GM21528 (cell line): Measurements from ENCODE around the gene SORCS2.

Source experiments
- ATAC-seq: cut with Tn5 transposase; IDR thresholded peaks from one replicate; pipeline ENCODE4 v1.9.1; 2021; ENCODE audit warnings: mild to moderate bottlenecking, moderate library complexity; ENCODE audit not compliant: unreplicated experiment, low FRiP score

SORCS2 gene

DNA sequence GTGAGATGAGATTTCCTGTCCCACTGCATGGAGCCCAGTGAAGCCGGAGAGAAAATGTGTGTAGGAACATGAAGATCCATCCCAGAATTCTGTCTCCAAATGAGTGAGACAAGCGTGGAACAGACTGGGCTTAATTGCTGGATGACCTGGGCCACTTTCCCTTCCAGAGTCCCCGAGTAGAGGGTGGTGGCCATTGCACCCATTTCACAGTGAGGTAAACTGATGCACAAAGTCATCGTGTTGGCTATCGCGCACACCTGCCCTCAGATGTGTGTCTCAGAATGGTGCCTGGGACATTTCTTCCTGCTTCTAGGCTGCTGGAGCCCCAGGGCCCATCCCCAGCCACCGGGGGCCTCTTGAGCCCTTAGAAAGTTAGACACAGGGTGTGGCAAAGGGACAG, 285.4 kb downstream of the SORCS2 start:
- ATAC-seq, result no peak

DNA sequence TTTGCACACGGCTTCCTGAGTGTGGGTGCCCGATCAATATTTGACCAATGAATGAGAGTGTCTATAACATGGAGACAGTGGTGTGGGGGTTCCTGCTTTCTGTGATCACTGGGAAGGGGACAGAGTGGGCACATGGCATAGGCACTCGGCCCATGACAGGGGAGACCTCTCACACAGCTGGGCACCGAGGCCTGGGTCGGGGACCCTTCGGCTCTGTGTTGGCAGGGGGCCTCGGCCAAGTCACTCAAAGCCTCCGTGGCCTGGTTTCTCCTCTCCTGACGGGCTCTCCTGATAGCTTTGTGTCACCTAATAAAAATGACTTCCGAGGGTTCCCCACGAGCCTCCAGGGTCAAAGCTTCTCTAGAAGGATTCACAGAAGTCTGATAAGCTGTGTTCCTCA, 286.3 kb downstream of the SORCS2 start:
- no peak for ATAC-seq

DNA sequence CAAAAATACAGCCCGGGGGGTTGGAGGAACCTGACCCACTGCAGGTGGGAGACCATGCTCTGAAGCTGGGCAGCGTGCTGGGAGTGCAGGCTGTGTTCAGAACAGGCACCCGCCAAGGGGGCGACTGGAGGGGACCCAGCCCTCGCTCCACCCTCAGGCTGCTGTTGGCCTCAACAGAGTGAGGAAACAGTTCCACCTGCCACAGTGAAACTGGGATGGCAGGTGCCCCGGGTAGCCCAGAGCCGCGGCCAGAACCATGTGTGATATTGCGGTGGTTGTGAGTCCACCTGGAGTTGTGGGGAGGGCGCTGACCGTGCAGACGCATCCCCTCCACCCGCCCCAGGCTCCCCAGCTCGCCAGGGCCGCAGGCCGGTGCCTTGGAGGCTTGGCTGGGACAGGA, 288.1 kb downstream of the SORCS2 start:
- no peak for ATAC-seq

DNA sequence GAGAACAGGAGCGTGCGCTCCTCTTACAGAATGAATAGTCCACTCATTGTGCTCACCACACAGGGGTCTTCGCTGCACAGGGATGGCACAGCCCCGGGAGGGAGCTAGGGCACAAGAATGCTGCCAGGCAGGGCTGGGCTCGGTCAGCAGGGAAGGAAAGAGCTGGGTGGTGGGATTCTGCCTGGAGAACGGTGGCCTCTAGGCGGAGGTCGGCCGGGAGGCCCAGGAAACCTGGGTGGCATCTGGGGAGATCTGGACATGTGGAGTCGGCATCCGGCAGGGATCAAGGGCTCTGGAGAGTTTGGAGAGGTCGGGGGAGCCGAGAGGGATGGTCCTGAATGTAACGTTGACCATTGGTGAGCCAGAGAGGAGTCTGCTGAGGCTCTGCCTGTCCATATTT, 288.9 kb downstream of the SORCS2 start:
- ATAC-seq, result no peak

DNA sequence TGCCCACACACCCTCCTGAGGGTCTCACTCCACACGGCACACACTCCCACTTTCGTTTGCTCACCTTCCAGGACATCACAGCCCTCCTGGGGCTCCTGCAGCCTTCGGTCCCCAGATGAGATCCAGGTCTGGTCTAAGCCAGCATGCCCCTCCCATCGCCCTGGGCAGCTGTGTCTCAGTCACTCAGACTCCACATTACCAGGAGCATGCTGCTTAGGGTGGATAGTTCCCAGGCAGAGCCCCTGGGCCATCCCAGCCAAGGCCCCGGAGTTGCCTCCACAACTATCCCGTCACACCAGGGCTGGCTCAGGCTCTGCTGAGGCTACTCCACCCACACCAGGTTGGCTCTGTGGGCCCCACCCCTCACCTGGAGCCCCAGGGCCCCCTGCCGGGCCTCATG, 292.8 kb downstream of the SORCS2 start:
- ATAC-seq, result no peak

DNA sequence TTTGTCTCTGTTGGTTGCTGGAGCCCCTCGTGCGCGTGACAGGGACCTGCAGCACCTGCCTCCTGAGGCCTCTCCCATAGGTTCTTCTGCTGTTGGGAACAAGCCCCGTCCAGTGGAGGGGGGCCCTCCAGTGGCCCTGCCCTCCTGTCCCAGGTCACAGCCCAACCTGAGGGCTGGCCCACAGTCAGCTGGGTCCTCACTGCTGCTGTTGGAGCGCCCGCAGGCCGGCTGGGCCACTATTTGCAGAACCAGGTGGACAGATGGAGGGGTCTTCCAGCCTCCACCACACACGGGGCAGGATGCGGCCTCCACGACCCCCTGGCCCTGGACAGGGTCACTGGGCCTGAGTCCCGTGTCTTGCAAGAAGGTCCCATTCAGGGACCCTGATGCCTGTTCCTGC, 293.8 kb downstream of the SORCS2 start:
- ATAC-seq, result no peak

DNA sequence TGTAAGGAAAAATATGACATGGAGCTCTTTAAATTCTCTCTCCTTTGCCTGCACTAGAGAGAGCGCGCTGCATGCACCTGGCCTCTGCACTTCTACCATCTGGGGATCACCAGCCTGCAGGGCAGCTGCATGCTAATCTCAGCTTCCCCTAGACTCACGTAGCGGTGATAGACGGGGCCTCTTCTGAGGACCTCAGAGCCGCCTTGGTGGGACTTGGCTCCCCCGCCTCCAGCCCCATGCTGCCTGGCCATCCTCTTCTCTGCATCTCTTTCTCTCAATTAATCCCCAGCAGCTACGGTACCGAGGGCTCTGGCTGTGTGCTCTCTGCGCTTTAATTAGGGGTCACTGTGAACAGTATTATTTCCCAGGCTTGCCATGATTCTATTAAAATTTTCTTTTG, 295.2 kb downstream of the SORCS2 start:
- ATAC-seq, result no peak

DNA sequence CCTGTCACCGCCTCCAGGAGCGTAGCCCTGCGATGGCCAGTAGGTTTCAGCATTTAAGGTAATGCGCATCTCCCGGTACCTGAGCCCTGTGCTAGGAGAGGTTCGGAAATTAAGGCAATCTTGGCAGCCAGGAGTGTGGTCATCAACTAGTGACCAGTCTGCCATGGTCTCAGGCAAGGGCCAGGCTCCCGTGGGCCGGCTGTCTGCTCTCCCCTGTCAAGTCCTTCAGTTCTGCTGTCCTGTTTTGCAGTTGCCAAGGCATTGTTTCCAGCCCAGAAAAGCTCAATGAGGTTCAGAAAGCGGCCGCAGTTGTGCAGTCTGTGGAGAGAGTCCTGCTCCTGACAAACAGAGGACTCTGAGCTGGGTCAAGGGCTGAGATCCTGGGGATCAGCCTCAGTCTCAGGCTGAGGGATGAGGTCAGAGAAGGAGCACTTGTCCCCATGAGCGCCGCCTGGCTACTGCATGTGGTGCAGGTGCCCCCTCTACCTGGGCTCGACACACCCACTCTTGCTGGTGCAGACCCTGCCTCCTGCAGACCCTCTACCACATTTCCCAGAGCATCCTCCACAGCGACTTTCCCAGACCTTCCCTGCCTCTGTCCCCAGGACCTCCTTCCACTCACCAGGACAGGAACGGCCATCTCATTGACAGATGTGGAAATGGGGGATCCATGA, 295.8 kb downstream of the SORCS2 start:
- ATAC-seq, result no peak

DNA sequence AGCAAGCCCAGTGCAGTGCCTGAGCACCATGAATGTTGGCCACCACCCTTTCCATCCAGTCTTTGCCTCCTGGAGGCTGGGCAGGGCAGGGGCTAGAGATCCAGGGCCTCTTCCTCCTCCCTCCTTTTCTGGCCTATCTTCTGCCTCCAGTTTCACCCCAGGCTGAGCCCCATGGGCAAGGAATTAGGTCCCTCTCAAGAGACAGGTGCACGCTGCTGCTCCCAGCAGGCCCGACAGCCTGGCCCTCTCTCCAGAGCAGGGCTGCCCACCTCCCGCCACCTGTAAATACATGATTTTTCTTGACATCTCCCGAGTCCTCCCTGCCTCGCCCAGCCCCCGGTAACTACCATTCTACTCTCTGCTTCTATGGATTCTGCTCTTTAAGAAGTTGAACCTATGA, 299.6 kb downstream of the SORCS2 start:
- ATAC-seq, result no peak

DNA sequence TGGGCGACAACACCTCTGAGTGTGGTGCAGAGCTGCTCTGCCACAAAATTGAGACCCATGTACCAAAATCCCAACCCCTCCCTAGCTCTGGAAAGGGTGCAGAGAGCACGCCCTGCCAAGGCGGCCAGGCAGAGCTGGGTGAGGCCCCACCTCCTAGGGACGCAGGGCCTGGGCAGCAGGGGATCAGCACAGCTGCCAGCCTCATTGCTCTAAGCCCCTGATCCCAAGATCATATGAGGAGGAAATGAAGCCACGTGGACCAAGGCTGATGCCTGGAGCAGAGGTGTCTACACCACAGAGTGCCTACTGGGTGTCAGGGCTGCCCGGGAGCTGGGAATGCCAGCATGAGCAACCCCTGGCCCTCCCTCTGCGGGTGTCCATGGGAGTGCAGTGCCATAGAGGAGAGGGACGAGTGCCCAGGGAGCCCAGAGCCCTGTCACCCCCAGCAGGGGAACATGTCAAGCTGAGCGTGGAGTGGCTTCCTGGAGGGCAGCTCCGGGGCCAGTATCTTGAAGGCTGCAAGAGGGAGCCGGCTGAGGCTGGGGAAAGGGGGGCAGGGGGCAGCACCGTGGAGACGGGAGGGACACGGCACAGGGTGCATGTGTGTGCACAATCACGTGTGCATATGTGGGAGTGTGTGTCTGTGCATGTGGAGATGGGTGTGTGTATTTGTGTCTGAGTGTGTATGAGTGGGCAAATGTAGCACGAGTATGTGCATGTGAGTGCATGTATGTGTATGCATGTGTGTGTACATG, 306.3 kb downstream of the SORCS2 start:
- no peak for ATAC-seq

DNA sequence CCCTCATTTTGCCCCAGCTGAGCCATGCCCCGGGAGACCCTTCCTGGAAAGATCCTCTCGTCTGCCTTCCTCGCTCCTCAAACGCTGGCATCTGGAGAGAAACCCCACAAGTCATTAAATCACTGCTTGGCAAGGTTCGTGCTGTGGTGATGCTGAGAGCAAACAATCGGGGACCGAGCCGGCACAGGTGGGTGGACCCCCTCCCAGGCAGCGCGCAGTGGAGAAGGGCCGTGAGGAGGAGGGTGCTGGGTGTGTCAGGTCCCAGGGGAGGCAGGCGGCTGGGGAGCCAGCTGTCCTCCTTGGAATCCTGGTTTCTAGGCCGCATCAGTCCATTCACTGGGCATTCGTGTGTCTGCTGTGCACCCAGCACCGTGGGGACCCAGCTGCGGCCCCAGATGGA, 307.3 kb downstream of the SORCS2 start:
- no peak for ATAC-seq

DNA sequence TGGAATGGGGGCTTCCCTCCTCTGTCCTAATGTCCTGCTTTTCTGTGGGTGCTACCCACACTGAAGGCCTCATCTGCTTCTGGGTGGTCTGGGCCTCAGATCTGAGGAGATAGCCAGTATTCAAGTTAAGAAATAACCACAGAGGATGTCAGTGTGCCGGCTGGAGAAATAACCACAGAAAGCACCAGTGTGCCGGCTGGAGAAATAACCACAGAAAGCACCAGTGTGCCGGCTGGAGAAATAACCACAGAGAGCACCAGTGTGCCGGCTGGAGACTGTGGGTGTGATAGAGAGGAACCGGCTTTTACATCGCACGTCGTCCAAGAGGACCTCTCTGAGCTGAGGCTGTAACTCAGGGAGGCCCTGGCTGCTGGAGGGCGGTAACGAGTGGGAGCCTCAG, 308.1 kb downstream of the SORCS2 start:
- ATAC-seq, result no peak

DNA sequence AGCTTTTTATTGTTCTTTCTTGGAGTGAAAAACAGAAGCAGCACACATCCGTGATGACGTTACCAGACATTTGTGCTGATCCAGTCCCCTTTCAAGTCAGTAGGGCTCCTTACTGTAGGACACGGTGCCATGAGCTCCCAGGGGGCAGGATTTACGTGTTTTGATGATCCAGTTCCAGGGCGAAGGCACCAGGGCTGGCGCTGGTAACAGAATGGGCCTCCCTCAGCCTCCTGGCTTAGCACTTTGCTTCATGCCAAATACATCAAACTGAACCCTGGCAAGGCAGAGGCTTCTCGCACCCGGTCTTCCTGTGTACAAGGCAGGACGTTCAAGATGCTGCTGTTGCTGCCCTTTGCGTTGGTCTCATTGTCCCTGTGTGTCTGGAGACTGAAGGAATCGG, 309.0 kb downstream of the SORCS2 start:
- no peak for ATAC-seq

DNA sequence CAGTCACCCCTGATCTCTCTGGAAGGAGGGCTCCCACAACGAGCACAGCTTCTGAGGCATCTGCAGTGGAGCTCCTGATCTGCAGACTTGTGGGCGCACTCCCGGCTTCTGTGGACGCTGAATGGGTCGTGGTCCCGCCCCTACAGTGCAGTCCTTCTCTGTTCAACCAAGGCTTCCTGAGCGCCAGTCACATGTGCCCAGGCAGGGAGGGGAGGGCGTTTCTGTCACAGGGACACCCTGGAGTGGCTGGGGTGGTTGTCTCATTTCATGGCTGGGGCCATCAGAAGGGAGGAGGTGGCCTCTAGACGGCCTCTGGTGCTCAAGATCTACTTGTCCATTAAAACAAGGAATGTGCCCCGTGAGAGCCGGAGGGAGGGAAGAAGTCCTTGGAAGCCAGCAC, 309.5 kb downstream of the SORCS2 start:
- ATAC-seq, result no peak

DNA sequence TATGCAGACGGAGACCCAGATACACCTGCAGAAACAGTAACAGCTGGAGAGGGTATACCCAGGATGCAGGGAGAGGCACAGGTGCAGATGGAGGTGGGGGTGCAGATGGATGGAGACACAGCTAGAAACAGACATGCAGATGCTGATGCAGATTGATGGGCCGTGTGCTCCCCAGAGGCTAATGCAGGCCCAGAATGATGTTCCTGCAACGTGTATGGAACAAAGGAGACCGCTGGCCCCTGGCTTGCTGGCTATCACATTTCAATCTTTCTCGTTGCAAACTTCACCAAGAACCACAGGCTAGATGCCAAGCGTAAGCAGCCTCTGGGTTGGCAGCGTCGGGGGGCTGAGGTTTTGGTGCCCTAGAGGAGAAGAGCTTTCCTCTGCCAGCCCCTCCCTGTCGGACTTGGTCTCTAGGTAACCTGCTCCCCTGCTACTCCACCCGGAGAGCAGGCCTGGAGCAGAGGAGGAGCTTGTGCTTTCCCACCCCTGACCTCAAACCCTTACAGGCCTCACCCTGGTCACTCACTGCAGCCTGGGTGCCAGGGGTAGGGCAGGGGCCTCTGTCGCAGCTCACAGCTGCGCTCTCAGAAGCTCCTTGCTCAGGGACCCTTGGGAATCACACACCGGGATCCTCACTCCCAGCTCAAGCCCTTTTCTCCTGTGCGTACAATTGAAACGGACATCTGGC, 311.4 kb downstream of the SORCS2 start:
- ATAC-seq, result no peak

DNA sequence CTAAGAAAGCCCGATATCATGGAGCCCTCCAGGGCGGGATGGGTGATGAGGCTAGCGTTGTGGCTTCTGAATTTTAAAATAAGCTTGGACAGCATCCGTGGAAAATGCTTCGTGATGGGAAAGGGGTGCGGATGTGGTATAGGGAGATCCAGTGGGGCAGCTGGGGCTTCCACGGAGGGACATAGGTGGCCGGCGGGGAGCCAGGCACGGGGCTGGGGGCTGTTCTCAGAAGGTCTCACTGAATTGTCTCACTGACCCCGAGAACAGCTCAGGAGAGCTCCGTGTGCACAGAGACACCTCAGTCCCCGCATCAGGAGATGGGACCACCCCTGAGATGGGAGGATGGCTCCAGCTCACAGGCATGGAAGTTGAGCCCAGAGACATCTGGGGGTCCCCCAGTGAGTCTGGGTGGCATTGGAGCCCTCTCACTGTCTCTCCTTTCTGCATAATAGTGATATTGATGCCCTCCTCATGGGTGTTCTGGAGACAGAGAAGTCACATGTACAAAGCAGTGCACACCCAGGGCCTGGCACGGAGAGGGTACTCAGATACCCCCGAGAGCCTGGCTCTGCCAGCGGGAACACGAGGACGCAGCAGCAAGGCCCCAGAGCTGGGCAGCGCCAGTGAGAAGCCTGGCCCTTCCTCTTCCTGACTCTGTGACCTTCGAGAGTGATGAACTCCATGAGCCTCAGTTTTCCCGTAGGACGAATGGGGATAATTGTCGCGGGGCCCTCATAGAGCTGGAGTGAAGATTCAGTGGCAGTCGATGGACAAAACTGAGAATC, 313.0 kb downstream of the SORCS2 start:
- ATAC-seq, result no peak

DNA sequence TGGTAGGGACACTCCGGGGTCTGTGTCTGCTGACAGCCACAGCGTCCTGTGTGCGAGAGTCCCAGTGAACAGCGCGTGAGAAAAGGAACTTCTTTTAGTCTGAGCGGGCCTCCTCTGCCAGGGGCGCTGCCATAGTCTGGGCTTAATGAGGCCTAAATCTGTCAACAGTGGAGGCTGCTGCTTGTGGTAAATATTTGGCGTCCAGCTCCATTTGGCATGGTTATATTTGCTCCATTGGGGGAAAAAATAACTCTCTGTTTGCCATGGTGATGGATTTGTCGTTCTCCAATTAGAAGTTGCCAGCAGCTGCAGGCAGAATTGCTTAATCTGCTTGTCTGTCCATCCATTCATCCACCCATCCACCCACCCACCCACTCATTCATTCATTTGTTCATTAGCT, 313.8 kb downstream of the SORCS2 start:
- ATAC-seq, result no peak

DNA sequence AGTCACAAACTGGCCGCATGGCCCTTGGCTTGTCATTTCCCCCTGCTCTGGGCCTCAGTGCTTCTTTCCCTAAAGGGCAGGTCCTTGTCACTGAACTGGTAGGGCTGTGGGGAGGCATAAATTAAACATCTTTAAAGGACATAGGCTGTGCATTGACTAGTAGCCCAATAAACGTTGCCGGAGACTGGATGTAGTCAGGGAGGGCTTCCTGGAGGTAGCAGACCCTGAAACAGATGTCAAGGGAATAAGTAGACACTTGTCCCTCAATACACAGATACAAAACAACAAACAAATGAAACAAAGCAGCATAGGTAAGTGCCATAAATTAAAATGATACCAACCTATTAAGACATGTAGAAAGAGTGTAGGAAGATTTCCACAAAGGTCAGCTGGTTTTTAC, 314.2 kb downstream of the SORCS2 start:
- no peak for ATAC-seq

DNA sequence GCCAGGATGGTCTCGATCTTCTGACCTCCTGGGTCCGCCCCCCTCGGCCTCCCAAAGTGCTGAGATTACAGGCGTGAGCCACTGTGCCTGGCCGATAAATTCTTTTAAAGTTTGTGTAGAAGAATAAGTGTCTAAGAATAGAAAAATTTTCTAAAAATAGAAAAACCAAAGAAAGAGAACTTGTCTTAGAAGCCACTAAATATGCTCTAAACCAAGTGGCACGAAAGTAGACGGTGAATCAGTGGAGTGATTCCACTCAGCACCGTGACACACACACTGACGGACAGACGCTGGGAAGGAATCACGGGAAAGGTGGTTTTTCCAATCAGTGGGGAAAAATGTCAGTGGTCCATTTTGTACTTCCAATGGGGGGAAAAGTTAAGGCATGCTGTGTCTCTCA, 315.0 kb downstream of the SORCS2 start:
- no peak for ATAC-seq

DNA sequence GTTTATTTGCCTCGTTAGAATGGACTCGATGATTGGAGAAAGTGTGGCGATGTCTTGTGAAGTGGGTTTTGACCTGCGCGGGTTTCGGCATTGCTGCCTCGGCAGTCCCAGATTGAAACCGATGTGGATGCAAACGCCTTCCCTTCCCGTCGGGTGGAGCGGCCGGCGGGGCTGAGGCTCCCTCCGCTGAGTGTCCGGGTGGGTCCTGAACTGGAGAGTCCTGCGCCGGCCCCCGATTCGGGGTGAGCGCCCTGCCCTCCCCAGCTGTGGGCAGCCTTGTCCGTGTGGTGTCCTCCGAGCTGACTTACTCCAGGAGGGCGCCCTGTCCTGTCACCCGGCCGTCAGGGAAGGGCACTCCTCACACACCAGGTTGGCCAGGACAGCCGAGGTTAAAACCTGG, 317.7 kb downstream of the SORCS2 start:
- ATAC-seq, result no peak

DNA sequence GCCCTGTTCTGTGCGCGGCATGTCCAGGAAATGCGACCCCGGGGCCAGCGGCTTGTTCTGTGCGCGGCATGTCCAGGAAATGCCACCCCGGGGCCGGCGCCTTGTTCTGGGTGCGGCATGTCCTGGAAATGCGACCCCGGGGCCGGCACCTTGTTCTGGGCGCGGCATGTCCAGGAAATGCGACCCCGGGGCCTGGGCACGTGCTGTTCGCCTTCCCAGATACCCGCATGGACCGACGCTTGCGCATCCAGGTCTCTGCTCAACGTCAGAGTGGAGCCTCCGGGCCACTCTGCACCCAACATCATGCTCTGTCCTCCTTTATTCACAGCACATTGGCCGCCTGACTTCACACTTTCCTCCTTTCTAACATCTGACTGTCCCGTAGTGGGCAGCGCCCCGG, 318.2 kb downstream of the SORCS2 start:
- no peak for ATAC-seq
